Gastrocnemius medialis (tissue), 4 donors: ENCODE results near the gene LINC01488. TPM values are rescaled to one million over a fixed set of nuclear protein-coding genes. Genes with fewer than 3 reads are reported as not detected.

Experiments used
- ATAC-seq, 2 donors: fragments of 150-250 bp; one replicate each; pipeline ENCODE4 v1.9.1; 2016
- DNase-seq, 2 donors: peaks; one replicate each; pipeline ENCODE4 v3.0.0-alpha.2; 2019
- H3K27ac ChIP-seq, 4 donors: fragments of 200-600 bp; sonication (generic); 1 replicate in 1 of 4; 2 replicates in 3 of 4; pipeline ENCODE4 v1.5.1; 2016 to 2018; ENCODE audit warnings: mild to moderate bottlenecking in 2 of 4, moderate library complexity in 1 of 4
- H3K27me3 ChIP-seq, 3 donors: fragments of 200-600 bp; sonication (generic) in 2 of 3; 1 replicate in 1 of 3; 2 replicates in 2 of 3; pipeline versions ENCODE4 v1.5.1 to v1.6.0; 2016 to 2019; ENCODE audit warnings: mild to moderate bottlenecking in 1 of 3, moderate library complexity in 1 of 3
- H3K36me3 ChIP-seq, 2 donors: fragments of 200-600 bp; sonication (generic) in 1 of 2; one replicate each; pipeline ENCODE4 v1.5.1; 2017 to 2018
- H3K4me1 ChIP-seq, 2 donors: fragments of 200-600 bp; sonication (generic) in 1 of 2; one replicate each; pipeline ENCODE4 v1.5.1; 2016 to 2017; ENCODE audit warnings: mild to moderate bottlenecking in 2 of 2
- H3K4me3 ChIP-seq, 4 donors: fragments of 200-600 bp; sonication (generic) in 3 of 4; 1 replicate in 1 of 4; 2 replicates in 3 of 4; pipeline ENCODE4 v1.5.1; 2016 to 2019; ENCODE audit warnings: mild to moderate bottlenecking in 2 of 4
- H3K9me3 ChIP-seq, 3 donors: fragments of 200-600 bp; sonication (generic) in 2 of 3; 1 replicate in 1 of 3; 2 replicates in 2 of 3; pipeline ENCODE4 v1.5.1; 2016 to 2019
- POLR2A ChIP-seq, 2 donors: fragments of 450-650 bp; IDR thresholded peaks; one replicate each; pipeline ENCODE4 v1.6.1; 2017; ENCODE audit warnings: antibody characterized with exemption in 2 of 2, mild to moderate bottlenecking in 2 of 2, moderate library complexity in 2 of 2
- in situ Hi-C, 4 donors: fragments of 200-750 bp; cut with MboI; loops; one replicate each; pipeline versions ENCODE4 v1.15.0 to v1.8.0; 2017; ENCODE audit warnings: low sequenced_read_pairs in 4 of 4
- intact Hi-C: fragments of 100-400 bp; cut with DNase I; formaldehyde crosslinking; loops from one replicate; pipeline ENCODE4 v1.15.1; 2023; ENCODE audit warnings: low total_unique reads
- total RNA-seq, 4 donors: library from RNA; depleted of rRNA; stranded (reverse); fragments of >200 nt; gene quantifications; one replicate each; pipeline versions ENCODE4 v1.1.0 to v1.2.3, GENCODE V29; 2016
- TF ChIP-seq, protein P1 (sequence below), 5 experiments: fragments of 450-650 bp in 3 of 5; fragments of 200-600 bp in 2 of 5; sonication (generic) in 2 of 5; IDR thresholded peaks in 4 of 5; conservative IDR thresholded peaks in 1 of 5; 1 replicate in 4 of 5; 2 replicates in 1 of 5; pipeline ENCODE4 v1.5.1; 2016 to 2019; ENCODE audit warnings: antibody characterized with exemption in 5 of 5, mild to moderate bottlenecking in 3 of 5, moderate library complexity in 3 of 5

LINC01488 gene
- total RNA-seq, 4 donors from 2014 or later, result not detected

- intact Hi-C loops, result no loop called here
- no peaks in the 10 kb centered on the region for H3K27me3 ChIP-seq
- H3K27ac ChIP-seq, result peak overlapping the region in 1 of 4 donors; percentile 18
- H3K4me3 ChIP-seq, result no peak overlapping the region
- H3K36me3 ChIP-seq, result no peaks in the 10 kb centered on the region
- peaks cover 4 to 10% of the 10 kb centered on the region in 2 donors for H3K4me1 ChIP-seq
- in situ Hi-C loops, result no loop called here
- ATAC-seq, result no peak
- H3K9me3 ChIP-seq, result no peaks in the 10 kb centered on the region
- TF ChIP-seq, protein P1, sequence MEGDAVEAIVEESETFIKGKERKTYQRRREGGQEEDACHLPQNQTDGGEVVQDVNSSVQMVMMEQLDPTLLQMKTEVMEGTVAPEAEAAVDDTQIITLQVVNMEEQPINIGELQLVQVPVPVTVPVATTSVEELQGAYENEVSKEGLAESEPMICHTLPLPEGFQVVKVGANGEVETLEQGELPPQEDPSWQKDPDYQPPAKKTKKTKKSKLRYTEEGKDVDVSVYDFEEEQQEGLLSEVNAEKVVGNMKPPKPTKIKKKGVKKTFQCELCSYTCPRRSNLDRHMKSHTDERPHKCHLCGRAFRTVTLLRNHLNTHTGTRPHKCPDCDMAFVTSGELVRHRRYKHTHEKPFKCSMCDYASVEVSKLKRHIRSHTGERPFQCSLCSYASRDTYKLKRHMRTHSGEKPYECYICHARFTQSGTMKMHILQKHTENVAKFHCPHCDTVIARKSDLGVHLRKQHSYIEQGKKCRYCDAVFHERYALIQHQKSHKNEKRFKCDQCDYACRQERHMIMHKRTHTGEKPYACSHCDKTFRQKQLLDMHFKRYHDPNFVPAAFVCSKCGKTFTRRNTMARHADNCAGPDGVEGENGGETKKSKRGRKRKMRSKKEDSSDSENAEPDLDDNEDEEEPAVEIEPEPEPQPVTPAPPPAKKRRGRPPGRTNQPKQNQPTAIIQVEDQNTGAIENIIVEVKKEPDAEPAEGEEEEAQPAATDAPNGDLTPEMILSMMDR (IDR thresholded peaks at IDR 0.05 in 4 of 5, conservative IDR thresholded peaks at IDR 0.05 in 1 of 5), result no peak
- TF ChIP-seq POLR2A (IDR thresholded peaks at IDR 0.05), result no peak
- DNase-seq, result no peak
These were observed 5.9 kb downstream of the LINC01488 start for GRCh38 chr11:69487391-69487790.

DNA sequence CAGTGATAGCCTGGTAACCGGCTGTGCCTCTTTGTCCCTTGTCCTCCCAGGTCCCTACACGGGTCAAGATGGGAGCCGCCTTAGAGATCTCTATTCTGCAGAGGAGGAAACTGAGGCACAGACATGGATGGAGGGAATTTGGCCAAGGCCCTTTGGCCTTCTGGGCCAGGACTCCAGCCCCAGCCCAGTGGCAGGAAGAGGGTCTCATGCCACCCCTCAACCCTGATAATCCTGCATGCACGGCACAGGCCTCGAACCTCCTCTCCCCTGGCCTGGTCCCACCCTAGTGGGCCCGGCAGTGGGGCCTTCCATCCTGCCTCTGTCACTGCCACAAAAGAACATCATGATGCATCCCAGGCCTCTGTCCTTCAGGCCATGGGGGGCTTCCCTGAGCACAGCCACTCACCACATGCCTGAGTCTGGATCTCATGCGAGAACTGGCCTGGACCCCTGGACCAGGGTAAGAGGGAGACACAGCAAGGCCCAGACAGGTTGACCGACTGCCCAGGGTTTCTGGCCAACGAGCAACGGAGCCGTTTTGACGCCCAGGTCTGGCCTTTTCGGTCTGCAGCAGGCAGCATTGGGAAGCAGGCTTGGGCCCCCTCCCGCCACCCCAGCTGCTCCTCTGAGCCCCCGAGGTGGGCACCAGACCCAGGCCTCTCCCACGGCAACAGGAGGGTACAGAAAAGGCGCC is 6.5 kb downstream of the LINC01488 start:
- no peaks in the 10 kb centered on the region for H3K27me3 ChIP-seq
- no peak overlapping the region for H3K4me3 ChIP-seq
- intact Hi-C loops (no loop called here), in situ Hi-C loops (no loop called here)
- H3K36me3 ChIP-seq, result no peaks in the 10 kb centered on the region
- H3K4me1 ChIP-seq, result peaks cover 4 to 10% of the 10 kb centered on the region in 2 donors
- DNase-seq (no peak), ATAC-seq (no peak)
- H3K27ac ChIP-seq, result no peak overlapping the region
- TF ChIP-seq, protein P1 (IDR thresholded peaks at IDR 0.05 in 4 of 5, conservative IDR thresholded peaks at IDR 0.05 in 1 of 5), result no peak
- no peak for TF ChIP-seq POLR2A (IDR thresholded peaks at IDR 0.05)
- no peaks in the 10 kb centered on the region for H3K9me3 ChIP-seq

GRCh38 chr11:69488543-69488940 is 7.1 kb downstream of the LINC01488 start:
- in situ Hi-C loops (no loop called here), intact Hi-C loops (no loop called here)
- no peaks in the 10 kb centered on the region for H3K36me3 ChIP-seq
- TF ChIP-seq POLR2A (IDR thresholded peaks at IDR 0.05), result no peak
- TF ChIP-seq, protein P1 (IDR thresholded peaks at IDR 0.05 in 4 of 5, conservative IDR thresholded peaks at IDR 0.05 in 1 of 5), result no peak
- DNase-seq (no peak), ATAC-seq (no peak)
- H3K4me3 ChIP-seq, result no peak overlapping the region
- no peak overlapping the region for H3K27ac ChIP-seq
- no peaks in the 10 kb centered on the region for H3K27me3 ChIP-seq
- peaks cover 4 to 10% of the 10 kb centered on the region in 2 donors for H3K4me1 ChIP-seq
- no peaks in the 10 kb centered on the region for H3K9me3 ChIP-seq

GRCh38 chr11:69489031-69489745 is 7.7 kb downstream of the LINC01488 start:
- peaks cover 4 to 10% of the 10 kb centered on the region in 2 donors for H3K4me1 ChIP-seq

More at GRCh38 chr11:69489031-69489745, 7.7 kb downstream of the LINC01488 start:
- TF ChIP-seq, protein P1 (IDR thresholded peaks at IDR 0.05 in 4 of 5, conservative IDR thresholded peaks at IDR 0.05 in 1 of 5), result no peak
- no peak for TF ChIP-seq POLR2A (IDR thresholded peaks at IDR 0.05)
- Histone ChIP-seq H3K27ac (no peak overlapping the region), H3K4me3 (no peak overlapping the region), H3K36me3 (no peaks in the 10 kb centered on the region), H3K27me3 (no peaks in the 10 kb centered on the region), H3K9me3 (no peaks in the 10 kb centered on the region)
- intact Hi-C loops (no loop called here), in situ Hi-C loops (no loop called here)
- DNase-seq (no peak), ATAC-seq (peak in 1 of 2 donors; percentile 38)
